ENCODE measurements around the gene MYO18B.

Gene MYO18B

DNA sequence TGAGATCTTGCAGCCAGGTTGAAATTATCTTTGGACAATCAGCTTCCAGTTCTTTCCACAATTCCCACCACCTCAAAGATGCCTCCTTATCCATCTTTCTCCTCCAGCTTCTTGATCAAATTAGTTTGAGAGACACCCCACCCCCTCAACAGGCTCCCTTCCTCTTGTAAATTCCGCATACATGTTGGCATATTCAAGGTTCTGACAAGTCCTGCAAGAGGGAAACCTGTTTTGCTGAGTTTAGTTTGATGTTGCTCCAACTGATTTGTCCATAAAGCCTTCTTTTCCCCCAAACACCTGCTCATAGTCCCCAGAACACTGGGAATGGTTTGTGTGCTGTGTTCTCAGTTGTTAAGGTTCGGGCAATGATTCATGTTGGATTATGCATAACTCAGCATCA is 73.6 kb downstream of the MYO18B start:
- in situ Hi-C loops (cut with HindIII; ENCODE audit: low sequenced_read_pairs), result no loop called here

DNA sequence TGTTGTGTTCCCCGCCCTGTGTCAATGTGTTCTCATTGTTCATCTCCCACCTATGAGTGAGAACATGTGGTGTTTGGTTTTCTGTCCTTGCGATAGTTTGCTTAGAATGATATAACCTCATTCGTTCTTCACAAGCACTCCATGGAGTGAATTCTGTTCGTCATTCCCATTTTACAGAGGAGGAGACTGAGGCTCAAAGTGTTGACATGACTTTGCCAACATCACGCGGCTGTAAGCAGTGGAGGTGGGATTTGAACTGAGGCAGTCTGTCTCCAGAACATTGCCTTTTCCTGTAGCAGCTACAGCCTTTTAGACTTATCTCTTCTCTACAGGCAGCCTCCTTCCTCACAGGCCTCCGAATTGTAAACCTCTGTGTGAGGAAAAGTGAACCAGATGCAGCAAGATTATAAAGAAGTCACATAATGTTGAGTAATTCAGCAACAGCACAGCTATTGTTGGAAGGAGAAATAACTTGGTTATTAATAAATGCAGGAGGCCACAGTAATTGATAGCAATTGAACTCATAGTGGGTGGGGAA is 74.6 kb downstream of the MYO18B start:
- in situ Hi-C loops (cut with HindIII; ENCODE audit: low sequenced_read_pairs), result no loop called here

DNA sequence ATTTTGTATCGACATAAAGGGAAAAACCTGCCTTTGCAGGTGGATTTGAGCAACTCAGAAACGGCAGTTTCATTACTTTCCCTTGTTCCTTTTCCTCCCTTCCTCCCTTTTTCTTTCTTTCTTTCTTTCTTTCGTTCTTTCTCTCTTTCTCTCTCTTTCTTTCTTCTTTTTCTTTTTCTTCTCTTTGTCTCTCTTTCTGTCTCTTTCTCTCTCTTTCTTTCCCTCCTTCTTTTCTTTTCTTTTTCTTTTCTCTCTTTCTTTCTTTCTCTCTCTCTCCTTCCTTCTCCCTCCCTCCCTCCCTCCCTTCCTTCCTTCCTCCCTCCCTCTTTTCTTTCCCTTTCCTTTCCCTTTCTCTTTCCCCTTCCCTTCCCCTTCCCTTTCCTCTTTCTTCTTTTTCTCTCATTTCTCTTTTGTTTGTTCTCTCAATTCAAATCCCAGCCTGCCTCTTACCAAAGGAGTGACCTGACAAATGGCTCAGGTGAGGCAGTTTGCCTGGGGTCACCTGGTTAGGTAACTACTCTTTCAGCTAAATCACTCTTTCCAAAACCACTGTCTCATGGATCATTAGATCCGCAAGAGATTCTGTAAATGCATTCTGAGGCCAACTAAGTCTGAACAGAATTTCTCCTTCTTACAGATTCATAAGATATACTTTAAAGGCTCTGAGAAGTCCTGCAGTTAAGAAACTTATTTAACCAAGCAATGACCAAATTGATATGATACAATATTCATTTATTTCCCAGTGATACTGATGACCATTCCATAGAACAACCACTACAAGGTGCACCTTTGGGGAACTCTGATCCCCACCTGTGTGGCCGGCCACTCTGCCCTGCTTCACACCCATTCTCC is 75.3 kb downstream of the MYO18B start:
- in situ Hi-C loops (cut with HindIII; ENCODE audit: low sequenced_read_pairs), result no loop called here

DNA sequence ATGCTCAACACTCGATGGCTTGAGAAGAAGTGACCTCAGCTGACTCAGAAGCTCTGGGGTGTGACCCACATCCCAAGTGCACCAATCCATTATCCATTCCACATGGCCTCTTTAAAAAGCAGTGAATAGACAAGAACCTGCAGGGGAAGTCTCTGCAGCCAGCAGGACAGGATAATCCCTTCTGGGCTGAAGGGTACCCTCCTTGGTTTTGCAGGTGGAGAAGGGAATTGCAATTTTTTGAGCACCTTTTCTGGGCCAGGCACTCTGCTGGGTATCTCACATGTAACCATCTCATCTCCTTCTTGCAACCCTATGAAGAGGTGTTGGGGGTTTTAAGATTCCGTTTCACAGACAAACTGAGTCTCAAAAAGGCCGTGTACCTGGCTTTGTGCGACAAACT is 76.6 kb downstream of the MYO18B start:
- in situ Hi-C loops (cut with HindIII; ENCODE audit: low sequenced_read_pairs), result no loop called here

DNA sequence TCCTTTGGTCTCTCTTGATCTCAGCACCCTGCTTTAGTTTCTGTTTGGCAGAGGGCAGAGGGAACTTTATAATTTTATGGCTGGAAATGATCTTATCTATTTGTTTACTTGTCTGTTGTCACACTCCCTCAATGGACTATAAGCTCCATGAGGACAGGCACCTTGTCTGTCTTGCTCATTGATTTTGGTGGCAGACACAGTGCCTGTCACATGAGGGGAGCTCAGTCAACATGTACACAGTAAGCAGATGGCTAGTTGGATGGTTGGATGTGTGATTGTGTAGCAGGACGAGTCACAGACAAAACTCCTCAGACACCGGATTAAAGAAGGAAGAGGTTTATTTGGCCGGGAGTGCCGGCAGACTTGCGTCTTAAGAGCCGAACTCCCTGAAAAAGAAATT is 80.4 kb downstream of the MYO18B start:
- in situ Hi-C loops (cut with HindIII; ENCODE audit: low sequenced_read_pairs), result no loop called here

DNA sequence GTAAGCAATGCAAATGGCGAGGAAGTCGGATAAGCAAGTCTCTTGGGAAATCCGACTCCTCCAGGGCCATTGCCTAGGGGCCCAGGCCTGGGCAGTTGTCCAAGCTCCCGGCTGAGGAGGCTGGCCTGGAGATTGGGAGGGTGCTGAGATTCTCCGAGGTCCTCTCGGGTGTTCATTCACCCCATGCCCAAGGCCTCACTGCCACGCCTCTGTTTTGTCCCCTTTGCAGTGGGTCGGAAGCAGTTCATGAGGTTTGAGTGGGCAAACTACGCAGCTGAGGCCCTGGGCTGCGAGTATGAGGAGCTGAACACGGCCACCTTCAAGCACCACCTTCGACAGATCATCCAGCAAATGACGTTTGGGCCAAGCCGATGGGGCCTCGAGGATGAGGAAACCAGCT is 81.3 kb downstream of the MYO18B start:
- in situ Hi-C loops (cut with HindIII; ENCODE audit: low sequenced_read_pairs), result no loop called here

DNA sequence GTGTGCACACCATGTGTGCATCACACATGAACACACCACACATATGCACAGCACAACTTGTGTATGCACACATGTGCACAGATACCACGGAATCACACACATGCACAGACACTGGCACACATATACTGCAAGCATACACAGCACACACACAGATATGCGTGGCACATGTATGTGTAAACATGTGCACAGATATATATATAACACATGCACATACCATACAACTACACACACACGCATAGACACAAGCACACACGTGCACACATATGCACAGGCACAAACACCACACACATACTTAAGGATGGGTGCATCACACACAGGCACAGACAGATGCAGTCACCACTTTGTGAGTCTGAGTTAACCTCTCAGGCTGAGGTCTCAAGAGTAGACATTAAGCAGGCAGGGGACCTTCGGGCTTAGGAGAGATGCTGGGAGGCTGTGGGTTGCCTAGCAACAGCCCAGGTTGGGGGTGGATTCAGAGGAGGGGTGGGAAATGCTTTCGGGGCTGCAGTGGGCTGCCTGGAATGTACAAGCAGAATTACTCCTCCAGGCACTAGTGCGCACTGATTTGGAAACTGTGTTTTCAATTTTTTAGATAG is 82.9 kb downstream of the MYO18B start:
- in situ Hi-C loops (cut with HindIII; ENCODE audit: low sequenced_read_pairs), result no loop called here

DNA sequence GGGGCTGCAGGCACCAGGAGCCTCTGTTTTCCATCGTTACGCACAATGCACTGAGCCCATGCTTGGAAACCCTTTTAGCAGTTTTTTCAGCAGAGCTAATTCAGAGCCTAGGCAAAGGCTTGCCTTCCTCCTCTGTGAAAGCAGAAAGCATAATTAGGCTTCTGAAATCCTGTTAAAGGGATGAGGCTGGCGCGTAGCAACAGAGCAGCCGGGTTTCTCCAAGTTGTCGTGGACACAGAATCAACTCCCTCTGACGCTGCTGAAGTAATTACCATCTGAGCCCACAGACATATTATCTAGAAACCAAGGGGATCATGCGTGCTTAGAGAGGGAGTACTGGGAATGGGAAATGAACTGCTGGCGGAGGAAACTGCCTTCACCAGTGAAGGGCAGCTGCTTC is 85.4 kb downstream of the MYO18B start:
- in situ Hi-C loops (cut with HindIII; ENCODE audit: low sequenced_read_pairs), result no loop called here

DNA sequence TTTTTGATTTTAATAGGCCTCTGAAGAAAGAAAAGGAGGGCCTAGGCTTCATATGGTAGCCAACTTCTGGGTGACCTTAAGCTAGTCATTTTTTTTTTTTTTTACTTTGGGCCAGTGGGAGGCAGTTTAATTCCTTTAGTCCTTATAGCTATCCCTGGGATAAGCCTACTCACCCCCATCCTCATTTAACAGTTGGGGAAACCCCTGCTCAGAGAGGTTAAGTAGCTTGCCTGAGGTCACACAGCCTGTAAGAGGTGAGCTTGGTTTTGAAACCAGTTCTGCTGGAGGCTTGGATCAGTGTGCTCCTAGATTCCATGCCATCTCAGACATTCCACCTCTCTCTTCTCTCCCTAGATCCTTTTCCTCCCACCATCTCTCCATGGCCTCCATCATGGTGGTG is 86.4 kb downstream of the MYO18B start:
- in situ Hi-C loops (cut with HindIII; ENCODE audit: low sequenced_read_pairs), result no loop called here

DNA sequence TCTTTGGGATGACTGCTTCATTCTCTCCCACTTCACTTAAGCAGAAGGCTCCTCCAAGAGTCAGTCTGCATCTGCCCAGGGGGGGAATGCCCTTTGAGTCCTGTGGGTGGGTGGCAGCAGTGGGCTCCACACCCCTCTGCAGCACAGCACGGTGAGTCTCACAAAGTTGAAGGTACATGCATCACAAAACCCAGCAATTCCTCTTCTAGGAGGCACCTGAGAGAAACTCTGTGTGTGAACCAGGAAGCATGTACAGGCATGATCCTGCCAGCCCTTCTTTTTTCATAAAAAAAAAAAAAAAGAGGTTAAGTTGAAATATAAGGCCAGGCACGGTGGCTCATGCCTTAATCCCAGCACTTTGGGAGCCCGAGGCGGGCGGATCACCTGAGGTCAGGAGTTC is 87.2 kb downstream of the MYO18B start:
- in situ Hi-C loops (cut with HindIII; ENCODE audit: low sequenced_read_pairs), result no loop called here

DNA sequence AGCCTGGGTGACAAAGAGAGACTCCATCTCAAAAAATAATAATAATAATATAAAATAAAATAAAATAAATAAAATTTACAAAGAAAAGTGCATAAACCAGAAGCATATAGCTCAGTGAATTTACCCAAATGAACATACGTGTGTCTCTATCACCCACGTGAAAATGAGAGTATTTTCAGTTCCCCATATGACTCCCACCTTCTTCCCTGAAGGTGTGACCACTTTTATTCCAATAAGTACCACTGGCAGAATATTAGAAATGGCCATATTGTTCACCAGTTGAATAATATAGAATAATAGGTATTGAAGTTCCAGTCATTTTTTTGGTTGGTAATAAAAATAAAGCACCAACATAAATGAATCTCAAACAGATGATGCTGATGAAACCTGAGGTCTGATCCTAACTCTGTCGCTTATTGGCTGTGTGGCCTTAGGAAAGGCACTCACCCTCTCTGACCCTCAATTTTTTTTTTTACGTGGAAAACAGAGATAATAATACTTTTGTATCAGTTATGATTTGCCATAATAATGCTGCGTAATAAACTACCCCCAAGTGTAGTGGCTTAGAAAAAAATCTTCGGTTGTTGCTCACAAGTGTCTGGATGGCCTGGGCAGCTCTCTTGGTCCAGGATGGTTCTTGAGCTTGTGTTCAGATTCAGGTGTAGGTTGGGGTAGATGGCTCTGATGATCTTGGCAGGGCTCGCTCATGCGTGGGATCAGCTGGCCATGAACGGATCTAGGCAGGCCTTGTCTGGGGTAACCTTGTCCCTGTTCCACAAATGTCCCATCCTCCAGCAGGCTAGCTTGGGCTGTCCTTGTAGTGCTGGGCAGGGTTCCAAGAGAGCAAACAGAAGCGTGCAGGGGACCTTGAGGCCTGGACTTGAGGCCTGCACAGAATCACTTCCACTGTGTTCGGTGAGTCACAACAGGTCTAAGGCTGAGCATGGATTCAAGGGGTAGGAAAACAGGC is 88.1 kb downstream of the MYO18B start:
- in situ Hi-C loops (cut with HindIII; ENCODE audit: low sequenced_read_pairs), result no loop called here

DNA sequence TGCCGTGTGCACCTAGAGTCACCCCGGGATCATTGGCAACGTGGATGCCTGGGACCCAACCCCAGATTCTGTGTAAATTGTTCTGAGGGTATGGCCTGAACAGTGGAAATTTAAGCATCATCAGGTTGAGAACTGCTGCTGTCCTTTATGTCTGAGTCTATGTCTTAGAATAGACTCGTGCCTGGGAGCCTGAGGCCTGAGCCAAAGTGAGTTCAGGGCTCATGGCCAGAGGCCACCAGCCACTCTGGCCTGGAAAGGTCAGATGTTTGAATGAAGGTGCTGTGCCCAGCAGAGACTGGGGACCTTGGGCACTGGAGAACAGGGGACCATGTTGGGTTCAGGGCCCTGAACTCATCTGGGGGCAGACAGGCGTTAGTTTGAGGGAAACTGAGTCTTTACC is 91.1 kb downstream of the MYO18B start:
- in situ Hi-C loops (cut with HindIII; ENCODE audit: low sequenced_read_pairs), result no loop called here

DNA sequence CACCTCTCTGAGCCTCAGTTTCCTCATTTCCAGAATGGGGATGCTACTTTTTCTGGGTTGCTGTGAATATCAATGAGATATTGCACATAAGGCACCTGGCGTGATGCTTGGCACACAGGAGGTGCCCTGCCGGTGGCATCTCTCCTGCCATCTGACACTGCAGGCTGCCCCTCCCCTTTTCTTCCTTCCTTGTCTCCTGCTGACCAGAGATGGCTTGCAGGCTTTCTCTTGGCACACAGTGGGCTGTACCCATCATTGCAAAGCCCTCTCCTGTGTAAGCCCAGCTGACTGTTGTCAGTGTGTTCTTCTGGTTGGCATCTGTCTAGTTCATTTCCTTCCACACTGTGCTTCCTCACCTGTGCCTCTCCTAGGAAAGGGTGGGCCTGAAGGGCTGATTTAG is 91.7 kb downstream of the MYO18B start:
- in situ Hi-C loops (cut with HindIII; ENCODE audit: low sequenced_read_pairs), result no loop called here

DNA sequence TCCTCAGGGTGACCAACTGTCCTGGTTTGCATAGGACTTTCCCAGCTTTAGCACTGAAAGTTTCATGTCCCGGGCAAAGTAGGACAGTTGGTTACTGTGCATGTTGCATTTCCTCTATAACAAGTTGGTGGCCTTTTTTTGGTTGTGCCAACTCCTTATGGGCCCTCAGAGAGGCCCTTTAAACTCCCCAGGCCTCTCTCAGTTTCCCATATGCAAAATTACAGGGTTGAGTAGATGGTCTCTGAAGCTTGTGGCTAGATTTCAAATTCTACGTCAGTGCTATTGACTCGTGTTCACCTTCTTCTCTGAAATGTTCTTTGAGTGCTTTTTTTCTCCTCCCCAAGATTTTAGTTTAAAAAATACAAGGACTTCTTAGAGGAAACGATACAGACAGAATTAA is 92.5 kb downstream of the MYO18B start:
- in situ Hi-C loops (cut with HindIII; ENCODE audit: low sequenced_read_pairs), result no loop called here

DNA sequence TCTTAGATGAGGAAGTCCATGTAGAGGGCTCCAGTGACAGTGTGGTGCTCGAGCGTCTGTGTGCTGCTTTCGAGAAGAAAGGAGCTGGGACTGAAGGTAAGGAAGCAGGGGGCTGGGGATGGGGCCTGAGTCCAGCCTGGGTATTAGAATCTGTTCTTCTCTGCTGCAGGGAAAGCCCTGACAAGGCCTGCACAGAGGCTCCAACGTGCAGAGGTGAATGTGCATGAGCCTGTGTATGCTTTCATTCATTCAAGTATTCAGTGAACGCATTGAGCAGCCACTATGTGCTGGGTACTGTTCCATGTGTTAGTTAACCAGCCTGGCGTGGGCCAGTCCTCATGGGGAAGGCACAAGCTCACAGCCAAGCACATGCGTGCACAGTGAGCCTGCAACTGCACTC is 93.4 kb downstream of the MYO18B start:
- in situ Hi-C loops (cut with HindIII; ENCODE audit: low sequenced_read_pairs), result no loop called here

DNA sequence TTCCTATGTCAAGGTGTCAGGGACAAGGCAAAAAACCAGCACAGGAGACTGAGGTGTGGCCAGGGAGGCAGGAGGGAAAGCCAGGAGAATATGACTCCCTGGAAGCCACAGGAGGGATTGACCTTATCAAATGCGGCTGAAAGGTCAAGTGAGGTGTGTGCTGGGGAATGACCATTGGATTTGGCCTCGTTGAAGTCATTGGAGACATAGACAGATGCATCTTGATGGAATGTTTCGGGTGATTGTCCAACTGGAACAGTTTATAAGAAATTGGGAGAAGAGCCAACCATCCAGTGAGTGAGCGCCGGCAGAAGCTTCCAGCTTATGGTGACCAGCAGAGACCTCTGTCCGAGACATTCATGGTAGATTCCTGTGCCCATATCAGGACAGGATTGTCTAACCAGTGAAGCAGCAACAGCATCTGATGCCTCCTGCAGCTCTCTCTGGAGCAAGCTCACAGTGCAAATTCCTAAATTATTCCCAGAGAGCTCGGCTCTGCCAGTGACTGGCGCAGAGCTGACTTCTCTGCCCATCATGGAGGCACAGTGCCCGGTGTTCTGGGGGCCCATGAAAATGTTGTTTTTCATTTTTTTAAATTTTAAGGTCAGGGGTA is 95.4 kb downstream of the MYO18B start:
- in situ Hi-C loops (cut with HindIII; ENCODE audit: low sequenced_read_pairs), result no loop called here

DNA sequence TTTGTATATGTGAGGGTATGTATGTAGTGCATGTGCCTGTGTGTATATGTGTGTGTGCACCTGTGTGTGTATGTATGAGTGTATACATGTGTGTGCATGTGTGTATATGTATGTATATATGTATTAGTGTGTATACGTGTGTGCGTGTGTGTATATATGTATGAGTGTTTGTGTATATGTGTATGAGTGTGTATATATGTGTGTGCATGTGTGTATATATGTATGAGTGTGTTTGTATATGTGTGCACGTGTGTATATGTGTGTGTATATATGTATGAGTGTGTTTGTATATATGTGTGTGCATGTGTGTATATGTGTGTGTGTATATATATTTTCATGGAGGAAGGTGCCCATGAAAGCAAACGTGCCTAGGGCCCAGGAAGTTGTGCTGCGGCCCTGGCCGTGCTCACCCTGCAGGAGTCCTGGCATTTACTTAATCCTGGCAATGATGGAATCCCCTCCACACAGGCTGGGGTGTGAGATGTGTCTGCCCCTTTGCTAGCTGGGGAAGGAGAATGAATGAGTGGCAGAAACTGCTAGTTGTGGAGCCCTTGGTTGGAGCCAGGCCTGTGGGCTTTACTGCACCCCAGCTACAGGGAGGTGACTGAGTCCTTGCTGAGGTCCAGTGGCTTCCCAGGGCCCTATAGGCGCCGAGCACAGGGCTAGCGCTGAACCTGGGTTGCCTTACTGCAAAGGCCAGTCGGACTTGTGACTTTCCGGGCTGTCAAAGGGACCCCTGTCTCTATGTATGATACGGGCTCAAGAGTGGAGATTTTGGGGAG is 97.2 kb downstream of the MYO18B start:
- in situ Hi-C loops (cut with HindIII; ENCODE audit: low sequenced_read_pairs), result no loop called here

DNA sequence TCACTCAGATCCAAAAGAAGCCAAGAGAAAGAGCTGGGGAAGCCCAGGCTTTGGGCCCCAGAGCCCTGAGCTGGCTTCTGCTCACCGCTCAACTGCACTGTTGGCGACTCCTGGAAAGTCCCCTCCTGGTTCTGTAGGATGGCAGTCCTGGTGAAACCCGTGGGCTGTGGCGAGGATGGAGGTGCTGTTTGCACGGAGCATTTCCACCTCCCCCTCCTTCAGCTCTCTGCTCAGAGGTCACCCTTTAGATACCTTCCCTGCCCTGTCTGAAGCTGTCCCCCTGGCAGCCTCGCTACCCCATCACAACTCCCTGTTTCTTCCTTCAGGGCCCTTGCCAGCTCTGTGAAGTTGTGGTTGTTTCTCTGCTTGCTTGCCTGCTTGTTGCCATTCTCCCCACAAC is 97.8 kb downstream of the MYO18B start:
- in situ Hi-C loops (cut with HindIII; ENCODE audit: low sequenced_read_pairs), result no loop called here

DNA sequence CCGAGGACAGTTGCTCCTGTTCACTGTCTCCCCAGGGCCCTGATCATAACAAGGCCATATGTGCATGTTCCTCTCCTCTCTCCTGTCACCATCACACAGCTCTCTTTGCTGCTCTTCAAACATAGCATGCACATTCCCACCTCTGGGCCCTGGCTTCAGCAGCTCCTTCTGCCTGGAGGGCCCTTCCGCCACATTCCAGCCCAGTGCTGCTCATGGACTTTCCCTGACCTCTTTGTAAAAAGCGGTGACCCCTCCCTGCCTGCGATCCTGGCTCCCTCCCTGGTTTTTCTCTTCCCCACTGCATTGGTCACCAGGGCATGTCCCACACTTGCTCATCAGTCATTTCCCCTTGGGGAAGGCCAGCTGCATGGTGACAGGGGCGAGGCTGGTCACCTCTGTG is 98.2 kb downstream of the MYO18B start:
- in situ Hi-C loops (cut with HindIII; ENCODE audit: low sequenced_read_pairs), result no loop called here

DNA sequence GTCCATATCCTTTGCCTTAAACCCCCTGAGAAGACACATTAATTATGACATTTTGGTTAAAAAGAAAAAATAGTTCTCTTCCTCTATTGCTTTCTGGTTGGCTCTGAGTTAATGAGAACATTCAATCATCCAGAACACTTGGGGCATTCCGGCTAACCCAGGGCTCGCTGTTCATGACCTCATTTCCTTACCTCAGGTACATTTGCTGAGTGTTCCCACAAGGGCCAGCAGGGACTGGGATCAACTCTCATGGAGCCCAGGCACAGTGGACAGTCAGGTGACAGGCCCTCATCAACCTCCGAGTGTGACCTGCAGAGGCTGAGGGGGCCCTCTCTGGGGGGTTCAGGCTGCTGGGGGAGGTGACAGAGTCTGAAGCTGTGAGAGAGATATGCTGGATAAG is 98.9 kb downstream of the MYO18B start:
- in situ Hi-C loops (cut with HindIII; ENCODE audit: low sequenced_read_pairs), result no loop called here
